Stimulated activated CD8-positive, alpha-beta memory T cell treated with anti-CD3 and anti-CD28 coated beads, Interleukin-7, amount 100 ng/mL, for 24 hours (primary cell): ENCODE results near the gene ADAMTS17.

Experiments used
- DNase-seq: peaks from one replicate; pipeline ENCODE4 v3.0.0-alpha.2; 2020; ENCODE audit warnings: low read depth

The ADAMTS17 gene

DNA sequence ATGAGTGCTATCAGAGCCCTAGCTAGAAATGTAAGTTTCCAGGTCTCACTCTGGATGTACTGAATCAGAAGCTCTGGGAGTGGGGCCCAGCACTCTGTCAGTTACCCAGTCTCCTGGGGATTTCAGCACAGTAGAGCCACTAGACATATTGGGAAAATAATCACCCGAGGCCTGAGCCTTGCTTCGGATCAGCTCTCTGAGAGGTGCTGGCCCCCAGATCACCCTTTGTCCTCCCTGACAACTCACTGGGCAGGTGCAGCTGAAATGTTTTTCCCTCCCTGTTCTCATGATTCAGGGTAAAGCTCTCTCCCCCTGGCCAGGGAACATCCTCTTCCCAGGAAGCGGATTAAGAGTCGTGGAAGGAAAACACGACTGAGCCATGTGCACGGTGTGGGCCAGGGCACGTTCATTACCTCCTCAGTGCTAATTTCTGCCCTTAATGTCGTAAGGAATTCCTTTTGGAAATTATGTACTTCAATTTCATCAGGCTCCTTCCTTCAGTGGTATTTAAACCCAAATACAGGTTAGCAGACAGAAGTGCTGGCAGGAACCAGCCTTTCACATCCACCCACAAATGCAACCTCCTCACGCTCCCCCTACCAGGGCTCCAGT, 311.8 kb downstream of the ADAMTS17 start:
- DNase-seq = no peak

DNA sequence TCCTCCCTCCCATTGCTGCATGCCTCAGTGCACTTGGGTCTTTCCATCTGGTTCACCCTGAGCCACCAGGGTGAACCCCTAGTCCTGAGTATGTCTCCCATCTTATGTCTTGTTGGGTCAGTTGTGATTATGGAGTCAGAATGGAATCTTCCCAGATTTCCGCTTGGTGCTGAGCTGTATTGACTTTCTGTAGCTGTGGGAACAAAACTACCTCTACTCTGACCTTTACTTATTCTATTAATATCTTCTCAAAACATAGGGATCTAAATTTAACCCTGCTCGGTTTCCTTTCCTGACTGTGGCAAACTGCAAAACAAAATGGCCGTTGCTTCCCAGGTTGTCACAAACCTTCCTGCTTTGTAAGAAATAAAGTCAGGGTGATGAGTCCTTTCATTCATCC, 312.7 kb downstream of the ADAMTS17 start:
- no peak for DNase-seq

DNA sequence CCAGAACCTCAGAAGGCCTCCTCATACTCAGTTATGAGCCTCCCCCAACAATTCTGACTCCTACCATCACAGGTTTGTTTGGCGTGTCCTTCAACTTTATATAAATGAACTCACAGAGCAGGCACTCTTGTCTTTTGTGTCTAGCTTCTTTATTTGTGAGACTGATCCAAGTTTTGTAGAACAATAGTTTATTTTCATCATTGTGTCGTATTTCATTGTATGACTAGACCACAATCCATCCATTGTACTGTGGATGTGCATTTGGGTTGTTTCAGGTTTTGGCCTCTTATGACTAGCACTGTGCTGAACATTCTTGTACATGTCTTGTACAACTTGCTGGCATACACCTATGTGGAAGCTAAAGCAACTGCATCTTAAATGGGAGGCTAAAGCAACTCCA, 315.7 kb downstream of the ADAMTS17 start:
- DNase-seq = no peak

DNA sequence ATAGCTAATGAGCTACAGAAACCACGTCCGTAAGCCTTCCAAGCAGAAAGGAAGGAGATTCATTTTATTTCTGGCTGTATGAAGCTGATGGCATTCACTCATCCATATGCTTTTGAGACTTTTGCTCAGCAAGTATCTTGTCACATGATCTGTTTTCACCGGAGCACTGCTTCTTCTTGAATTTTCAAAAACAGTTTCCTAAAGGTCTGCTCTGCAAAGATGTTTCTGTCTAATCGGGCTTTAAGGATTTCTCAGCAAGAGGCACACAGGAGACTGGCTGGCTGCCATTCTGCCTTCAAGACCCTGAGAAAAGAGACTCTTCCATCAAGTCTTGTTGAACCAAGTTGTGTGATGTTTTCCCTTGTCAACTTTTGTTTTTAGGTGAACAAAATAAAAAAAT, 319.0 kb downstream of the ADAMTS17 start:
- no peak for DNase-seq

DNA sequence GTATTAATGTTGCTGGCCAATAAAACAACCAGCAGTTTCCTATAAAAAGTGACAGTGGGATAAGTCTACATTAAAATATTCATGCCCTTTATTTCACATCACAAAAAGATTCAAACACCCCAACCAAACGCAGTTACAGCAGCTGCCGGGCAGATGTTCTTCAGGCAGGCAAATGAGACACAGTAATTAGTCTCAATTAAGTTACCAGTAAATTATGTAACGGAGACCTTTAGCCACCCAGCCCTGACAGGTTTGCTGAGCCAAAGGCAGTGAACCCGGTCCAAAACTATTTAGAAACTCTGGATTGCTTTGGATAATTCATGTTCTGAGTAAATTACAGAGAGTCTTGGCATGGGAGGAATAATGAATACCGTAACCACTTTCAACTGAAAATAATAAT, 319.4 kb downstream of the ADAMTS17 start:
- DNase-seq = no peak

DNA sequence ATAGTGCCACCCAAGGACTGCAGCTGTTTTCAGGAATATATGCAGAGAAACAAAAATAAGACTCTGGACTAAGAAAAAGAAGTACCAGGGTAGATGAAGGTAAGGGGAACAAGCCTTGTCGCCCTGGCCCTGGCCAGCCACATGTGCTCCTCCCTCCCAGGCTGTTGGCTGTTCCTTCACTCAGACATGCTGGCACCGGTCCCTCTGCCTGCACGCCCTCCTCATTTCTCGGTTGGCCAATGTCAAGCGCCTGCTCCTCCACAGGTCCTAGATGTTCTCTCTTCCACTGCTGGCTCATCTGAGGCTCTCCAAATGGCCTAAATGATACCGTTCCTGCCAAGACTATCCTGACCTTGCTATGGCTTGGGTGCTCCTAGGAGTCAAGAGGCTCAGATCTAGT, 320.1 kb downstream of the ADAMTS17 start:
- DNase-seq = no peak

DNA sequence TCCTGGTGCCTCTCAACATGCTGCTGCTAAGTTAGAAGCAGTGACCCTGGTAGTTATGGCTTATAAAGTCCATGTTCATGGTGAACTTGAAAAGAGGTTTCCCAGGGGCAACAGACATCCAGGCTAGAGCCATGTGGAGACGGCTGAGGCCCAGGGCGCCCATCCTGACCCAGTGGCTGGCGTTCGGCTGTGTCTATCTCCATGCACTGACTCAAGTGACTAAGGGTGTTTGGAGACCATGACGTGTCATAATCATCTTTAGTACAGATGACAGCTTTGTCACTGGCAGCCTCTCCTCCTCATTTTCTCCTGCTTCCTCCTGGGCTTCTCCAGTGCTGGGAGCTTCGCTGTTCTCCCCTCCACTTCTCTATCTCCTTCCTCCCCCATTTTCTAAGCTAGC, 321.2 kb downstream of the ADAMTS17 start:
- no peak for DNase-seq

DNA sequence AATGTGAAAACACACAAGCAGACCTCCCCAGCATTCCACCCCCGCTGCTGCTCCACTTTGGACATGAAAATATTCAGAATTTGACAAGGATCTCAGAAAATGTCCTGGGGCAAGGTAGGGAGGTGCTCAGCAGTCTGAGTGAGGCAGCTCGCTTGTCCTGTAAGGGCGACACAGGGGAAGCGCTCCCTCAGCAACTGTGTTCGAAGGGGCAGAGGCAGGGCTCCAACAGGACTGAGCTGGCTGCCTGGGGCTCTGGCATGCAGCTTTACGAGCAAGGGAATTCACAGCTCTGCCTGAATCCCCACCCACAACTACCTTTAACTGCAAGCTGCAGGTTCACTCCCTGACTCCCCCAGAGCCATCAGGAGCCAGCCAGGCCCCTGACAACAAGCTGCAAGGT, 321.6 kb downstream of the ADAMTS17 start:
- DNase-seq = no peak

DNA sequence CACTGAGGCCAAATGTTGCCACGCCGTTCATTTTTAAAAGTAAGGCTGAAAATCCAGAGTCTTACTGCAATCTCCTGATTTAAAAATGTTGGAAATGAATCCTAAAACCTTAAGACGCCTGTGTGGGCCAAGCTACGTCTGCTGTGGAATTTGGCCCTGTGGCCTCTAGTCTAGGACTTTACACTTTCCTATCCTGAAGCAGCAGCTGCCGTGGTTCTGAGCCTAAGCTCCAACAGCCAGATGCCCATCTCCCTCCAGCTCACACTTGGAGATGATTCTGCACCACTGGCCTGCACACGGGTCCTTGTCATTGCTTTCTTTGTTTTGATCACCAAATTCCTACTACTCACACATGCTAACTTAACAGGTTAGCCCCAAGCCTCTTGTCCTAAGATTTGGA, 322.2 kb downstream of the ADAMTS17 start:
- DNase-seq = no peak

DNA sequence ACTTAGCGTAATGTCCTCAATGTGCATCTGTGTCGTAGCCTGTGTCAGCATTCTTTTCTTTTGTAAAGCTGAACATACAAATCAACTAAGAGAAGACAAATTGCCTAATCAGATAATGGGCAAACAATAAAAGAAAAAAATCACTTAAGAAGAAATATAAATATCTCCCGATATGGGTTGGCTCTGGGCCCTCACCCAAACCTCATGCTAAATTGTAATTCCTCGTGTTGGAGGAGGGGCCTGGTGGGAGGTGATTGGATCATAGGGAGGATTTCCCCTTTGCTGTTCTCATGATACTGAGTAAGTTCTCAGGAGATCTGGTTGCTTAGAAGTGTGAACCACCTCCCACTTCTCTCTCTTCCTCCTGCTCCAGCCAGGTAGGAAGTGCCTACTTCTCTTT, 323.6 kb downstream of the ADAMTS17 start:
- DNase-seq = no peak

DNA sequence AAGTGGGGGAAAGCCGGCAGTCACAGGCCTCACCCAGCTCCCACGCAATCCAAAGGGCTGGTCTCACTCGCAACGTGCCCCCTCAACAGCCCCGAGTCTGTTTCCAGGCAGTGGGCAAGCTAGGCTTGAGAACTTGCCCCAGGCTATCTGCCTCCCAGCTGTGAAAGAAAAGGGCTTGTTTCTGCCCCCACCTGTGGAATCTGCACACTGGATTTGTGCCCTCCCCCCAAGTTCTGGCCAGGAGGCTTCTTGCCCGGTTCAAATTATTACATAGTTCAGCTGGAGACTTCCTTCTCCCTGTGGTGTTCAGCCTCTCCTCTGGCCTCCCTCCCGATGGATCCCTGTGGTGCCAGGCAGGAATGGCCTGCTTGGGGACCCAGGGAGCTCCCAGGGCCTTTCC, 324.6 kb downstream of the ADAMTS17 start:
- DNase-seq = no peak

DNA sequence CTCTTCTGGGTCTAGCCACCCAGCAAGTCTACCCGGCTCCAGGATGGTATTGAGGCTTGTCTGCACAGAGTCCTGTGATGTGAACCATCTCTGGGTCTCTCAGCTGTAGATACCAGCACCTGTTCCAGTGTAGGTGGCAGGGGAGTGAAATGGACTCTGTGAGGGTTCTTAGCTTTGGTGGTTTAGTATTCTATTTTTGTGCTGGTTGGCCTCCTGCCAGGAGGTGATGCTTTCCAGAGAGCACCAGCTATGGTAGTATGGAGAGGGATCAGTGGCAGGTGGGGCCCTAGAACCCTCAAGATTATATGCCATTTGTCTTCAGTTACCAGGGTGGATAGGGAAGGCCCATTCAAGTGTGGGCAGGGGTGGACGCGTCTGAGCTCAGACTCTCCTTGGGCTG, 325.1 kb downstream of the ADAMTS17 start:
- DNase-seq = no peak

DNA sequence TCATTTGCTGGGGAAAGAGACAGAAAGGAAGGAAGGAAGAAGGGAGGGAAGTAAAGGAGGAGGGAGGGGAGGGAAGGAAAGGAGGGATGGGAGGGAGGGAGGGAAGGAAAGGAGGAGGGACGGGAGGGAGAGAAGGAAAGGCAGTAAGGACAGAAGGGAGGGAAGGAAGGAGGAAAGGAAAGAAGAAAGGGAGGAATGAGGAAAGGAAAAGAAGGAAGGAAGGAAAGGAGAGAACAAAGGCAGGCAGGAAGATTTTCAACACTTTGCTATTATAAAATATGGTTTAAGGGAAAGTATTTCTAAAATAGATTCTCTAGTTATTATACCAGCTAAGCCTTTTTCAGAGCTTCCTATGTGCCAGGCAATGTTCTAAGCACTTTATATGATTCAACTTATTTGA, 330.5 kb downstream of the ADAMTS17 start:
- no peak for DNase-seq

DNA sequence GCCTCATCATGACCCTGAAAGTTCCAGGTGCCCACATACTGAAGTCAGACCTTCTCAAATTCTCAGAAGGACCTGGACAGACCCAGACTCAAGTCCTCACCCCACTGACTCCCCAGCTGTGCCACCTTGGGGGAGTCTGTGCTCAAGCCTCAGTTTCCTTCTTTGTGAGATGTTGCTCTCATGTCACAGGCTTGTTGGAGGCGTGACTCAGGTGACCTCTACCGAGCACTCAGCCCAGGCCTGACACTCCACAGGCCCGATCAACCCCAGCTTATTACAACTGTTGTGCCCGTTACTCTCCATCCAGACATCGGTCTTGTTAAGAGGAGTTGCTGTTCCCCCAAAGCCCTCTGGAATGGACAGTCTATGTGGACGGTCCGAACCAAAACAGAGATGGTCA, 332.4 kb downstream of the ADAMTS17 start:
- DNase-seq = no peak

DNA sequence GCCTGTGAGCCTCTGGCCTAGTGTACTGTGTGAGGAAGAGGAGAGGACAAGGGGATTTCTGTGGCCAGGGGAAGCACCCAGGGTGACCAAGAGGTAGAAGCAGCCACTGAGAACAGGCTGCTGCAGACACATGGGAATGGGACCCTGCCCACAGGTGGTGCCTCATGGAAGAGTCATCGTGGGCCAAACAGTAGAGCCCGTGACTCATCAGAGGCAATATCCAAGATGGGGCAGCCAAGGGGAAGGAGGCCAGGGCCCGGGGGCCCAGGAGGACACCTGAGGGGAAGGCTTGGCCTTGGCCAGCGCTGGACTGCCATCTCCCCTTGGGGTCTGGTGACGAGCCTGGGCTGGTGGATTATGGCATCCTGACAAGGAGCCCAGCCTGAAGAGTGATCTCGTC, 333.5 kb downstream of the ADAMTS17 start:
- DNase-seq = no peak

DNA sequence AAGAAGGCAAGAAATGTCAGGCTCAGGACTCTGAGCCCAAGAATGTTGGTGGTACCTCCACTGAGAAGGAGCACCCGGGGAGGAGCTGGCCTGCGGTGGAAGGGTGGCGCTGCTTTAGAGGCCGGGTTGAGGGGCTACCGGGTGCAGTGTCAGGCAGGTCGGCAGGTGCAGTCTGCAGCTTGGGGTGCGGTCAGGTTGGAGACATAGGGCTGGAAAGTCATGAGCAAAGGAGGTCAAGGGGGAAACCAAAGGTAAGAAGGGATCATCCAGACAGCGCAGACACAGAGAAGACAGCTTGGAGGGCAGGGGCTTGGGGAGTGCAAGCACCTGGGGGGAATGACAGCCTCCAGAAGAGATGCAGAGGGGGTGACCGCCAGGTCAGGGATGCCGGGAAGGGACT, 334.2 kb downstream of the ADAMTS17 start:
- no peak for DNase-seq

DNA sequence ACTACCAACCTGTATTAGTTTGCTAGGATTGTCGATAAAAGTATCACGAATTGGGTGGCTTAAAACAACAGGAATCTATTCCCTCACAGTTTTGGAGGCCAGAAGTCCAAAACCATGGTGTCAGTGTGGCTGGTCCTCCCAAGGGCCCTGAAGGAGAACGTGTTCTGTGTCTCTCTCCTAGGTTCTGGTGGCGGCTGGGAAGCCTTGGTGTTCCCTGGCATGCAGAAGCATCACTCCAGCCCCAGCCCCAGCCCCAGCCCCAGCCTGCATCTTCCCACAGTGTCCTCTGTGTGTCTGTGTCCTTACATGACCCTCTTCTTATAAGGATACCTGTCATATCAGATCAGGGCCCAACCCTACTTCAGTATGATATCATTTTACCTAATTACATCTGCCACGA, 336.1 kb downstream of the ADAMTS17 start:
- no peak for DNase-seq

DNA sequence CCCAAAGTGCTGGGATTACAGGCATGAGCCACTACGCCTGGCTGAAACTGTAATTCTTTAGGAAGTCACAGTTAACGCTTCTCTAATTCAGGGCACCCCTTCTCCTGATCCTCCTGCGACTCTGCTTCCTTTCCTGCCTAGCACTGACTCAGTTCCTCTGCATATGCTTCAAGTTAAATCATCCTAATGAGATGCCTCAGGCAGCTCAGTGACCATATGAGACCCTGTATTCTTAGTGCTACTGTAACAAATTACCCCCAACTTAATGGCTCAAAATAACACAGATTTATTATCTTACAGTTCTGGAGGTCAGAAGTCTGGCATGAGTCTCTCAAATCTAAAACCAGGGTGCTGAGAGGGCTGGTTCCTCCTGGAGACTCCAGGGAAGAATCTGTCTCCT, 336.8 kb downstream of the ADAMTS17 start:
- no peak for DNase-seq

DNA sequence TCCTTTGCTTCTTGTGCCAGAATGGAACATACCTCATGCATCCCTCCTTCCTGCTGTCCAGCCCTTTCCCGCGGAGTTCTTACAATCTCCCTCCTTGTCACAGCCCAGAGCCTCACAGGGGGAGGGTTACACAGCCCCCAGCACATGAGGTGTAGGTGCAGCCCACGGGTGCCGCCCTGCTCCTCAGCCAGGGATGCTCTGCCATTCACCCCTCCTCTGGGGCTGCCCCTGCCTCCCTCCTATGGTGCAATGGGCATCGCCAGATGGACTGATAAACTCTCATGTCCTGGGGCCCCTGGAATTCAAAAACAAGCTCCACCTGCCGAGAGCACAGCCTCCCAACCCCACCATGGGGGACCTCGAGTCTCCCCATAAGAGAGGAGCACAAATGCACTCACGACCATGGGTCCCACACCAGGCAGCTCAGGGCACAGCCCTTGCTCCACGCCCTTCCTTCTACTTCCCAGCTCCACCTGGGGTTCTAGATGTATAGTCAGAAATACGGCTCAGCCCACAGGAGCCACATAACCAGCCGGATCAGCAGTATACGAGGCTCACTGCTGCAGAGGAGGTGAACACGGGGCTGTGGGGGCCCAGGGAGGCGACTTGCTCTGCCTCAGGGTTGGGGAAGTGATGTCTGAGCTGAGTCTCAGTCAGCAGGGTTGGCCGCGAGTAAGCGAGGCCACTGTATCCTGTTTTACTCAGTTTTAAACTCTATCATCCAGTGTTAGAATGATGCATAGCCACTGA, 338.8 kb downstream of the ADAMTS17 start:
- no peak for DNase-seq

DNA sequence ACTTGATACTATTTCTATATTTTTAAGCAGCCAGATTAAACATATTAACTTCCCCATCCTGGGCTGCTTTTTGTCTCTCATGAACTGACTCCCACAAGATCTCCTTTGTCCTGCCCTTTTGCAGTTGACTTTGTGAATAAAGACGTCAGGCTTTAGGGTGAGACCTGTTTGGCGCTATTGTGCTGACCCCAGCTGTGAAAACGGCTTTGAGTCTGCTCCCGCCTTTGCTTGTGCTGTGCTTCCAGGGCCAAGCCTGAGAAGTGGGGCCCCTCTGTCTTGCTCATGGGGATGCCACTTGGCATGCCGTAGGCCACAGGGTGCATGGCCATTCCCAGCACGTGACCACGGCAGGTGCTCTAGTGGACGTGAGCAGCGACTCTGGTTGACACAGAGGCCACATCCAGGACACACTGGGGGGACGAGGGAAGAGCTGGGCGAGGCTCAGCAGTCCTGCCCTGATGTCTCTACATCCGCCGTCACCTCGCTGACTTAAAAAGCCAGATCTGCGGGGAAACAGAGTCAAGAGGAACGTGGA, 339.6 kb downstream of the ADAMTS17 start:
- no peak for DNase-seq

DNA sequence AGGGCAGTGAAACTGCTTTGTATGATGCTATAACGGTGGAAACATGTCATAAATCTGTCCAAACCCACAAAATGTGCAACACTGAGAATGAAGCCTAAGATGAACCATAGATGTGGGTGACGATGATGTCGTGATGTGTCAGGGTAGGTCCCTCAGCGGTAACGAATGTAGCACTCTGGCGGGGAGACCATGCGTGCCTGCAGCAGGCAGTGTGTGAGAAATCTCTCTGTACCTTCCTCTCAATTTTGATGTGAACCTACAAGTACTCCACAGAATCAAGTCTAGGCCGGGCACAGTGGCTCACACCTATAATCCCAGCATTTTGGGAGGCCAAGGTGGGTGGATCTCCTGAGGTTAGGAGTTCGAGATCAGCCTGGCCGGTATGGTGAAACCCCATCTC, 340.4 kb downstream of the ADAMTS17 start:
- no peak for DNase-seq

DNA sequence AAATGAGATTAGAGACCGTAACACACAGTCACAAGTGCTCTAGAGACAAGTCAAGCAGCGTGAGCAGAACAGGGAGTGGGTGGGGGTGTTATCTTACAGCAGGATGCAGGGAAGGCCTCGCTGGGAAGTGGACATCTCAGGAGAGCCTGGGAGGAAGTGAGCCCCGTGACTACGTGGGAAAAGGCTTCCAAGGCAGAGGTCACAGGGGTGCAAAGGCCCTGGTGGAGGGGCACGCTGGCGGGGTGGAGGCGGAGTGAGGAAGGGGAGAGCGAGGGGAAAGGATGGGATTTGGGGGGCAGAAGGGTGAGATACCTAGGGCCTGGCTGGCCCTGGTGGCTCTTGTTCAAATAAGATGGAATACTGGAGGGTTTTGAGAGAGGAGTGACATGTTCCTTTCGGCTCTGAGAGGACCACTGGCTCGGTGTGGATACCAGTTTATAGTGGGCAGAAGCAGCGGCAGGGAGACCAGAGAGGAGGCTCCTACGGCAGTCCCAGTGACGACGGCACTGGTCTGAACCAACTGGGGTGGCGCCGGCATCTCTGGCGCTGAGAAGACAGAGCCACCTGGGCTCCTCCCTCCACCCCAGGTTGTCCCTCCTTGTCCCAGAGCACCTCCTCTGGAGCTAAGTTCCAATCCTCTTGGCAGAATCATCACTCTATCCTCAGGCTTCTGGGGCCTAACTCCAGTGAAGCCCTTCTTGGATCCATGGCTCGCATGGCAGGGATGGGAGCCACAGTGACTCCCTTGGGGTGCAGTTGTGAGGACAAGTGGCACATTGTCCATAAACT, 342.3 kb downstream of the ADAMTS17 start:
- no peak for DNase-seq

DNA sequence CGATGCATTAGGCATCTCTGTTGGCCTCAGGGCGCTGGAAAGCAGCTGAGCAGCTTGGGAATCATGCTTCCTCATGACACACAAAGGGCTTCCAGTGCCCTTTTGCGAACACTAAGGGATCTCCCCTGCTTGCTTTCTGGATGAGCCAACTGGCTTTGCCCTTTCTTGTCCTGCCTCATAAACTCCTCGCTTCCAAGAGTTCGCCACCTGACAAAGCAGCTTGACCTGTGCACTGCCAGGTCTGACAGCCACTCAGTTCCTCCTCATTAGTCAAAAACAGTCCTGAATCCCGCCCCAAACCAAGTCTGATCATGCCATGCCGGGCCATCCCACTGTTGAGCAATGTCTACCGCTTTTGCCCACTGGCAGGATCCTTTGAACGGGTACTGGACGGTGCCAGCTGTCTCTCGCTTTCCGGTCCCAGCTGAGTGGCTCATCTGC, 343.1 kb downstream of the ADAMTS17 start:
- DNase-seq = no peak
